B cell (primary cell): ENCODE measurements around the gene ATP8B2.
"Not testable (repeated sequence)": the region's sequence is repeated elsewhere in the genome, so short reads cannot be mapped to it uniquely, and the experiment has no call there.

Experiments used
- CTCF ChIP-seq: fragments of 200-600 bp; IDR thresholded peaks from one replicate; pipeline ENCODE4 v1.8.0; 2022; ENCODE audit warnings: antibody characterized with exemption, mild to moderate bottlenecking
- EZH2 ChIP-seq: IDR thresholded peaks from 2 replicates; pipeline ENCODE4 v1.6.1; 2012; ENCODE audit warnings: borderline replicate concordance, low read depth, mild to moderate bottlenecking, moderate library complexity, low read length; ENCODE audit not compliant: insufficient read depth, poor library complexity, severe bottlenecking

GRCh38 chr1:154314226-154314625 lies 11.1 kb upstream of the ATP8B2 start:
- not testable (repeated sequence) for TF ChIP-seq CTCF, EZH2
